Stimulated activated CD4-positive, alpha-beta T cell treated with anti-CD3 and anti-CD28 coated beads, Interleukin-1b, Interleukin-23, amount 100 ng/mL, for 48 hours (primary cell): ENCODE measurements around the gene GLIS1.
"Not testable (repeated sequence)": the region's sequence is repeated elsewhere in the genome, so short reads cannot be mapped to it uniquely, and the experiment has no call there.

Experiments
- DNase-seq: peaks from one replicate; pipeline ENCODE4 v3.0.0-alpha.2; 2020

Gene GLIS1

DNA sequence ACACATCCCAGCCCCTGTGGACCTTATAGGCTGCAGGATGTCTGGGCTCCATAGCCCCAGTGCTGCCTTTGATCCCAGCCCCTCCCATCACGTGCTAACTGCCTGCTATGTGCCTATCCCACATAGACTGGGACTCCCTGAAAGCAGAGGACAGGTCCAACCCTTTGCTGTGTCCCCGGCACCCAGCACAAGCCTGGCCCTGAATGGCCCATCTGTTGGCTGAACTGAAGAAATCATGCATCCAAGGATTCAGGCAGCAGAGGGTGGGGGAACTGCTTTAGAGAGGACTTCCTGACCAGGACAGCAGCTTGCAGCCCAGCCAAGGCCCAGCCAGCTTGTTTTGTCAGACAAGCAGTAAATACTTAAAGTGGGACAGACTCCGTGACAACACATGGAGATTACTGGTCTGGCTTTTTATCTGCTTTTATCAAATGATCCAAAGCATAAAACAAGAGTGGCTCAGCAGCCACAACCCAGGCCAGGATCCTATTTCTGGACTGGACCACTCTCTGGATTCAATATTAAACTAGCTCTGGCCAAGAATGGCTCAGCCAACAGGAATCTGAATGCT, 69.3 kb downstream of the GLIS1 start:
- no peak for DNase-seq

DNA sequence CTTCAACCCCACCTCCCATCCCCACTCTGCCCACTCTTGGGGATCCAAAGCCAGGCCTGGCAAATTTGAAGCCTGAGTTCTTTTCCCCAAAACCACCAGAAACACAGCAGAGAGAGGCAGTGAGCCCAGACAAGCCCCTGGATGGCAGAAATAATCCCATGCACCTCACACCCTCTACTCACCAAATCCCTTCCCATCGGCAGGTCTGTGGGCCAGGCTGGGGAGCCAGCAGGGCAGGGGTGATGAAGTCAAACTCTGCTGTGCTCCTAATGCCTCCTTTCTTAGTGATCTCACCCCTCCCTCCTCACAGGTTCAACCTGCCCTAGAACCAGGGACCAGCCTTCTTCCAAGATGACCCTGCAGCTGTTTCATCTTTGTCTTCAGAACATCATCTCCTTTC, 72.4 kb downstream of the GLIS1 start:
- no peak for DNase-seq

DNA sequence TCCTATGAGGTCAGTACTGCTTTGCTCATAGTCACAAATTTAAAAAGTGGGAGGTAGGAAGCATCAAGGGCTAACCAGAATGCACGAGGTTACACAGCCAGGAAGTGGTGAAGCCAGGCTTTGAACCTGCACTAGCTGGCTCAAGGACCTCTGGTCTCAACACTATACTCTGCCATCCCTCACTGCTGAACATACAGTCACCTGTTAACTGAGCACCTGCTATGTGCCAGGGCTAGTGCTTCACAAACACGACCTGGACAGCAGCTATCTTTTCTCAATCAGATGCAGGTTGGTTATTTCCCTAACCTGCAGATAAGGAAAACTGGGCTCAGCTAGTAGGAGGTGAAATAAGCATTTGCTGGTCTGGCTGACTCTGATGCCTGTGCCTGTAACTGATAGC, 73.0 kb downstream of the GLIS1 start:
- no peak for DNase-seq

DNA sequence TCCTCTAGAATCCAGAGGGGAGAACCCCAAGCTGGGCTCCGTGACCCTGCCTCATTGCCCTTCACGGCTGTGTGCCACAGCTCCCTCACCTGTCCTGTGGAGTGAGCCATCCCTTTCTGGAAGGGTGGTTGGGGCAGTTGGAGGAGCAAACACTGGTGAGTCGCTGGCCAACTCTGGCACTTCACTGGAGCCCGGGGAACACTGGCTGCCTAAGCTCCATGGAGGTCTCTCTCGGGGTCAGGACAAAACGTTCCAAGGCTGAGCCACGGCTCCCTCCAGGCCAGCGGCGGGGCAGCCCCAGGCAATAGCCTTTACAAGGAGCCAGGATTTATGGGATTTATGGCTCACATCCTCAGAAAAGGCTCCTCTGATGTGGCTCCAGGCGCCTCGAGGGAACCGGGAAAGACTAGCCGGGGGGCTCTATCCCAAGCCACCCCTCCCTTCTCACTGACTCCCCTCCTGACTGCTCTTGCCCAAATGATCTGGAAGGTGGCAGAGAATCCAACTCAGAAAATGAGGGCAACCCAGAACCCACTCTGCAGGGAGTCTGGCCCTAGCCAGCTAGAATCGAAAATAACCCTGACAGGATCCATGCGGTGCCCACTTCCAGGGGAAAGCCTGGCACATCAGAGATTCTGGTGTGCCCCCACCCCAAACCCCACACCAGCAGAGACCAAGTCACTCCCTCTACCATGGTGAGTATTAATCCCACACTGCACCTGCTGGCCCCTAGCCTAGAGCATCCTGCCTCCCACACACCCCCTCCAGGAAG, 75.2 kb downstream of the GLIS1 start:
- DNase-seq: no peak

DNA sequence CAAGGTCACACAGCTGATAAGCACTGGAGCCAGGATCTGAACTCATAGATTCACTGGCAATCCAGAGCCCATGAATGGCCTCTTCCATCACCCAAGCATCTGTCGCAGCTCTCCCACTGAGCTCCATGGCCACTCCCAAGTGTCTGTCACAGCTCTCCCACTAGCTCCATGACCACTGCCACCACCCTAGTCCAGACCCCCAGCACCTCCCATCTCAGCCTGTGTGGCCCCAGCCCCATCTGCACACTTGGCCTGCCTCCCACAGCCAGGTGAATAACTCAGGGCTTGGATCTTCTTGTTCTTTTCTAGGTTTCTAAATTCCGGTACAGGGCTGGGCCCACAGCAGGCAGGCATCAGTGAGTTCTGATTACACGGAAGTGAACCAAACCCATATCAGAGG, 76.0 kb downstream of the GLIS1 start:
- DNase-seq: no peak

DNA sequence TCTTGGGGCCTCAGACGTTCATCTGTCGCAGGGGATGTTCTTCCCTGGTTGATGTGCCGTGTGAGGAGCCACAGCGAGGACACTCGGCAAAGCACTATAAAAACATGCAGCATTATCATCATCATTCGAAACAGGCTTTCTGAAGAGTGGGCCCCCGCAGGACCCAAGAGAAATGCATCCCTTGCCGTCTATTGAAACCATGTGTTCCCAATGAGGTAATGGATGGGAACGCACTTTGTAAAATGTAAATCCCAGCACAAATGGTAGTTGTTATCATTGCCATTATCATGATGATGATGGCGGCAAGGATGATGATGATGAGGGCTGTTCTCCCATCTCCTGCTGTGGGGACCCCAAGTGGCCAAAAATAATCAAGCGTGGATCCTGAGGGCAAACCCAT, 76.8 kb downstream of the GLIS1 start:
- DNase-seq: no peak

DNA sequence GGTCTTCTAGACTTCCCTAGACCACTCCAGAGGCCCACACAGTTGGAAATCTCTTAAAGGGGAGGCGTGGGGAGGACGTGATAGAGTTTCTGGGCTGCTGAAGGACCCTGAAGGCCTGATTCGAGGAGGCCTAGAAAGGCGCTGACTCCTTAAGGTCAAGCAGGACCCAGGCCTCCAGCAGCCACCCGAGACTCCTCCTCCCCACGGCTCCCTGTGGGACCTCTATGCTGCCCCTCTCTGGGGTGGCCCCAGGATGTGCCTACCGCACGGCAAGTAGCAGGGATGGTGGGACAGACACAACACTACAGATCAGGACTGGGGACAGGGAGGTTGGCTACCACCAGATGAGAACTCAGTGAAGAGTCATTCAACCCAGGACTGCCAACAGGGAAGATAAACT, 77.5 kb downstream of the GLIS1 start:
- DNase-seq: no peak

DNA sequence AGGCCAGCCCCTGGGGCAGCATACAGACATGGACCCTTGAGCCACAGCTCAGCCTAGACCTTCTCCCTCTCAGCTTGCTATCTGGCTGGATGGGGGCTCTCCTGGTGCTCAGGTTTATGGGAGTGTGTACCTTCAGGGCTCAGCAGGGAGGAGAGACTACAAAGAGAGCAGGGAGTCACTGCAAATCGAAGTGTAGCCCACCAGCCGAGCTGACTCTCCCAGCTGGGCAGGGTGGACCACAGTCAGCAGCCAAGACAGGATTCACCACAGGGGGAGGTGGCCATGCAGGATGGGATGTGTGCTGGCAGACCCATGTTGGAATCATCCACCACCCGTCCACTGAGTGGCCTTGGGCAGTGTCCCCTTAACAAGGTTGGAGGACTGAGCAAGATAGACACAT, 78.3 kb downstream of the GLIS1 start:
- no peak for DNase-seq

DNA sequence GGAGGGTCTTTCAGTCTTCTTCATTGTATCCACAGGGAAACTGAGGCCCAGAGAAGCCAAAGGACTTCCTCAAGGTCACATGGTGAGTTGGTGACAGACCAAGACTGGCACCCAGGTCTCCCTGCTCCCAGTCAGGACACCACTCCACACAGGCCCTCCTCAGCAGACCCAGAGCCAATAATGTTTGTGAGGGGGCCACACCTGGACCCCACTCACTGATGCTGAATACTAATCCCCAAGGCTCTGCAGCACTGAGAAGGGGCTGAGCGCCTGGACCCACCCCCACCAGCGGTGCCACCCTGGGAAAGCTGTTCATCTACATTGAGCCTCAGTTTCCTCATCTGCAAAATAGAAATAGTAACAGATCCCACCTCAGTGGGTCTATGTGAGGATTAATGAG, 79.5 kb downstream of the GLIS1 start:
- no peak for DNase-seq

DNA sequence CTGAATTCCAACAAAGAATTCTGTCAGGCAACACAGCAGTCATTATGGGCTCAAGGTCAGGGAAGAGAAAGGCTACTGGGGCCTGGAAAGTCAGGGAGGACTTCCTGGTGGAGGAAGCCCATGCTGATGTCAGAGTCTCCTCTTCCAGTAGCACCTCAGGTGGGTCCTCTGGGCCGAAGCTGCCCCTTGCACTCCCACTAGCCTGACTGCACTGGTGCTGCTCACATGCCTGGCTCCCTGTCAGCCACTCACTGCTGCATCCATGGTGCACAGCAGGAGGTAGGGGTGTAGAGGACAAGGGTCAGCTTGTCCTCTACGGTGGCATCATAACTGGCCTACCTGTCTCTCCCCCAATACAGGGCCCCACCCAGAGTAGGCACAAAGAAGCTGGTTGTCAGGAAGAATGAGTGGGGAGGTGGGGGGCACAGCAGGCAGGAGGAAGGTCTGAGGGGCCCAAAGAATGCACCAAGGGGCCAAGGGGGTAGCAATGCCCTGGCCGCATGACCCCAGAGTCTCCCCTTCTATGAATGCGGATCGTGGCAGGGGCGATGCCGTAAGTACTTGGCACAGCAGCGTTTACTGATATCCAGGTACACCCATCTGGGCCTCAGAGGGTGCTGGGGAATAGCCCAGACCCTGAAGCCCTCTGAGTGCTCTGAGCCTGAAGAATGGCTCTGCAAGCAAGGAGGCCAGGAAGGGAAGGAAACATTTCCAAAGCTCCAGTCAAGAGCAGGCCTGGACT, 80.3 kb downstream of the GLIS1 start:
- no peak for DNase-seq

DNA sequence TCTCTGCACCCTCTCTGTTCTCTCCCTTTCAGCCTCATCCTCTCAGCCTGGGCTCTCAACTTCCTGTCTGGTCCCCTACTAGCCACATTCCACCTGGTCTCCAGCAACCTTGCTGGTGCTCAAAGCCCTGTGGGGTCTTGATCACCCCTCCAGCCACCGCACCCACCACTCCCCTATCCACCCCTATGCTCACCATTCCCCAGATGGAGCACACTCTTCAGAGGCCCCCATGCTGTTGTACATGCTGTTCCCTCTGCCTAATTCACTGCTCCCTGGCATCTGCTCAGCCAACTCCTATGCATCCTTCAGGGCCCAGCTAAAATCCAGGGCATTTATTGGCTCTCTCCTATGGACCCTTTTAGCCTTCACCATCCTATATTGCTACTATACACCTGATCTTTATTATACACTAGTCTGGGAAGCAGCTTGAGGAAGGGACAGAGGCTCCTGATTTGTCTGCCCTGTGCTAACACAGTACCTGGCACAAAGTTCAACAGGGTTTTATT, 81.0 kb downstream of the GLIS1 start:
- DNase-seq: no peak

DNA sequence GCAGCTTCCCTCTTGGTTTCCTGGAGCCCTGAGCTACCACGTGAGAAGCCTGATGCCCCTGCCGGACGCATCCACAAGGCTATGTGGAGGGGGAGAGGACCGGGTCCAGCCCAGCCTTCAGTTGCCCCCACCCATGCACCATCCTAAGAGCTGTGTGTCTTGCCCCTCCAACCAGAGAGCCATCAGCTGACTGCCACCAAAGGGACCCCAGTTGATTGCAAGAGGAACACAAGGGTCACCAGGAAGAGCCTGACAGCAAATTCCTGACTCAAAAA, 81.5 kb downstream of the GLIS1 start:
- DNase-seq: no peak

DNA sequence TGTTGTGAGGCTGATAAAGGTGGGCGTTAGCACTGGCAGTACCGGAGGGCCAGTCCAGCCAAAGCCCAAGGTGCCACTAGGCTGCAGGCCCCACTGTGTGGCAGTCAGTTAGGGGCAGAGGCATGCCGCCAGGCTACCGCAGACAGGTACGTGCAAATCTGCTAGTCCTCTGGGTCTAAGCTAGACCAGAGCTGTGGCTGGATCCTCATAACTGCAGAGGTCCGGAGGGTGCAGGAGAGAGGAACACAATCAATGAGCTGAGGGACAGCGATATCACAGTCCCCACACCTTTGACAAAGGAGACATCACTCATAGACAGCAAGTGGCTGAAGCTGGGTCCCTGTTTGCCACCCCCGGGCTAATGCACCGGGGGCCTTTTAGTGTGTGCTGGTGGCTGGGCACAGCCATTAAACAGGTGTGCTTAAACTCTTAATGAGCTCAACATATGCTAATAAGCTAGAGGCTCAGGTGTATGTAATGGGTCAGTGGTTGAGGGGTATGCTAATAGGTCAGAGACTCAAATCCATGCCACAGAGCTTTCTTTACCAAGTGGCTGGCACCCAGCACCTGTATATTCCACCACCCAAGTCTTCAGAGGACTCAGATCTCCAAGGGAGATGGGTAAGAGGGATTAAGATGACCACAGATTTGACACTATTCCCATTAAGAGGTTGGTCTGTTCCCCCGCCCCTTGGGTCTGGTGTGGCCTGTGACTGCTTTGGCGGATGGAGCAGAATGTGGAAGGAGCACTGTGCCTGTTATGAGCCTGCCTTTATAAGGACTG, 82.0 kb downstream of the GLIS1 start:
- DNase-seq: no peak

DNA sequence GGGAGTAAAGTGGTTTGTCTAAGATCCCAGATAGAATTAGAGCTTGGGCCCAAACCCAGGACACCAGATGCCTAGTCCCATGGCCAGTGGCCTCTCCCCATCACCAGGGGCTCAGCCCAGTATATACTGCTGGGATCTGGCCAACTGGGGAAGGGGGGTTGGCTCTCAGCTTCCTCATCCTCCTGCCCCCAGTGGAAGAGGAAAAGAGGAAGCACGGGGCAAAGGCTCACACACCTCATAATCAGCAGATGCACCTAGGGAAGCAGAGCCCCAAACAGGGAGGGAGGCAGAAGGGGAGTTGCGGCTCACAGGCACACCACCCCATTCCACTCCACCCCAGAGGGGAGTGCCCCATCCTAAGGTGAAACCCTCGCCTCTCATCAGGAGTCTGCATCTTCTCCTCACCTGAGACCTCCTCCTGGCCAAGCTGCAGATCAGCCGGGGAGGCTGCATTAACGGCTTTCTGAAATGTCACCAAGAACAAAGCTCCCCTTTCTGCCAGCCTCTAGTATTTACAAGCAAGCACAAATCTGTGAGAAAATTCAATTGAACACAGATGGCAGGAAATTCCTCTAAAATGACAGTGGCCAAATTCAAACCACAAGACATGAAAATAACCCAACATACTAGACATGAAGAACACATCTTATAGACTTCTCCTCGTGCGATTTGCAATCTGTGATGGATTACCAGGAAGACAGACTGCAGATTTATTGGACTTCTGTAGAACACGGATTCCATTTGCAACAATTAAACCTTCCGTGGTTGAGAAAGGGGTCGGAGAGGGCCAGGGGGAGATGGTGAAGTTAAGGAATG, 82.8 kb downstream of the GLIS1 start:
- DNase-seq: no peak

DNA sequence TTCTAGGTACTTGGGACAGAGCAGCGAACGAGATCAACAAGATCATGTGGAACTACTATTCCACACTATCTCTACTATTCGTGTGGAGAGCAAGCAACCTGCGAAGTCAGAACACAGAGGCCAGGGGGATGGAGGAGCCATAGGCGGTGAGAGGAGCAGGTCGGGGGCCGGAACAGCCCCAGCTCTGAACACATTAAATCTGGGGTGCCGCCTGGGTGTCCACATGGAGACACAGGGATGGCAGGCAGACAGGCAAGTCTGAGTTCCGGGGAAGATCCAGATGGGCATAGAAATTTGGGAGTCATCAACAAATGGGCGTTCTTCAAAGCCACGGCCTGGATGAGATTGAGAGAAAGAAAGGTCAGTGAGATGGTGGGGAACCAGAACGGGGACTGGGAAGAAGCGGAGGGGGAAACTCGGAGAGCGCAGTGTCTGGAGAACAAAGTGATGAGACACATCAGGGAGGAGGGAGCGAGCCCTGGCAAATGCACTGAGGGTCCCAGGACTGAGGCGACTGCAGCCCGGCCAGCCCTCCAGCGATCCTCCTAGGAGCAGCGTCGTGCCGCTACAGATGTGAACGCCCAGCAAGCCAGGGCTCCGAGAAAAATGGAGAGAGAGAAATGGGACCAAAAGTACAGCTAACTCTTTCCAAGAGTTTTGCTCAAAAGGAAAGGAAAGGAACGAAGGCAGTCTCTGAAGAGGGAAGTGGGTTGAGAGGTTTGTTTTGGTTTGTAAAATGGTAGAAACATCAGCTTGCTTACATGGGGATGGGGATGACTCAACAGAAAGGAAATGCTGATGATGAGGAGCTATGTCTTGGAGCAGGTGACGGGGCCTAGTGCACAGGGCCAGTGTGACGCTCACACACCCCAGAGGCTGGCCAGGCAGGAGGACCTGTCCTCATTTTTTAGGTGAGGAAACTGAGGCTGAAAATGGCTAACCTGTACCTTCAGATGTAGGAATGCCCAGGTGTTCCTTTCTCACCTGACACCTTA, 84.5 kb downstream of the GLIS1 start:
- no peak for DNase-seq

DNA sequence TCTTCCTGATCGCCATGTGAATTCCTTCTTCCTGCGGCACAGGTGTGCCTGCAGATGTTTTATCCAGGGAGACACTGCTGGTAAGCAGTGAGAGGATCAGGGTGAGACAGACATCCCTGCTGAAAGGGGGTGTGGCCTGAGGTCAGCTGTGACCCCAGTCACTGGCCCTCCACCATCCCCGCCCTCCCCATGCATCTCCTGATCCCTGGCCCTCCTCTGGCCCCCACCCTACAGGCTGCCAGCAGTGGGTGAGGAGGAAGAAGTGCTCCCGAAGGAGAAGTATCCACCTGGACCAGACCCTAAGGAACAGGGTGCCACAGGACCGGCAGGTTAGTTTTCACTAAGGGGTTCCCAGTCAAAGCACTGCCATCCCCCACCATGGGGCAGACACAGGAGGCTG, 85.3 kb downstream of the GLIS1 start:
- no peak for DNase-seq

DNA sequence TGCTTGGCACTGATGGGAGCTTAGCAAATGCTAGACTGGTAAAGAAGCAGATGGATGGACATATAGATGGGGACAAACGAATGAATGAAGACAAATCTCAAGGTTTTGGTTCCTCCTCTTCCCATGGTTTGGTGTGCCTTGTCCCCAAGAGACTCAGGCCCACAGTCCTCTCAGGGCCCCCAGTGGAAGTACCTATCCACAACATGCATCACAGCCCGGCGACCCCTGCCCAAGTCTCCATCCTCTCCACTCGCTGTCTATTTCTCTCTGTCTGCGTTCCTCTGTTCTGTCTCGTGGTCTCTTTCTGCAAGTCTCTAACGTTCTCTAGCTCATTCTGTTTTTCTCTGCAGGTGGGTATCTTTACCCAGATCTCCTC, 85.8 kb downstream of the GLIS1 start:
- DNase-seq: no peak

DNA sequence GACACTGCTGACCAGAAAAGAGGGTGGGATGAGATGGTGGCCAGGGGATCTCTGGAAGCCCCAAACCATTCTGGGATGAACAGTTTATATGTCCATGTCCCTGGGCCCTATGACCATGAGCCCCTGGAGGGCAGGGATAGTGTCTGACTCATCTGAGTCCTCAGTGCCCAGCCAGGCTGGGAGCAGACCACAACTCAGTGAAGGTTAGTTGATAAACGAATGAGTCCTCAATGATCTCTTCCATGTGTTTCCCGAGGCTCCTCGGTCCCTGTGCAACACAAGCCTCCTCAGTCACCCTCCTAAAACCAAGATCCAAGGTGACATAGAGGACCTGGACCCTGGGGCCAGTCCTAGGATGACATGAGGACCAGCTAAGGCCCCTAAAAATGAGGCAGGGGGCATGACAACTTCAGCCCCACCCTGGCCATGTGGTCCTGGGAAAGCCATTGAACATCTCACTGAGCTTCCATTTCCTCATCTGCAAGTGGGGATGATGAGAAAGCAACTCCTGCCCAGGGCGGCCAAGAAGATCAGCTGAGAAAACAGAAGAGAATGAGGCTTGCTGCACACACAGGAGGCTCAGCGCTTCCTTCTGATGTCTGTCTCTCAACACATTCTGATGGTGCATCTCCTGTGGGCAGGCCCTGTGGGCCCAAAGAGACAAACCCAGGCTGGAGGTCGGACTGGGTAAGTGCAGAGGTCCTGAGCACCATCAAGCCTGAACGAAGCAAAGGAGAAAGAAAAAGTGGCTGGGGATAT, 86.3 kb downstream of the GLIS1 start:
- DNase-seq: no peak

DNA sequence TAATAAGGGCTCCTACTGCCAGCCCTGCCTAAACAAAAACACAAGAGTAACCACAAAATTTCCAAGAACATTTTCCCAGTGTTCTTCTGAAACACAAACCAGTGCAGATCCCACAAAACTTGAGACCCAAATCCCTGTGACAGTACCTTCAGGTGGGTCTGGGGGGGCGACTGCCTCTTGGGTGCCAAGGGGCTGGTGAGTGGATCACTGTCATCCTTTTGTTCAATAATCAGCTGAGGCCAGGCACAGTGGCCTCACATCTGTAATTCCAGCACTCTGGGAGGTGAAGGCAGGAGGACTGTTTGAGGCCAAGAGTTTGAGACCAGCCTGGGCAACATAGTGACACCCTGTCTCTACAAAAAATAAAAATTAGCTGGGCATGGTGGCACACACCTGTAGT, 87.6 kb downstream of the GLIS1 start:
- DNase-seq: no peak

DNA sequence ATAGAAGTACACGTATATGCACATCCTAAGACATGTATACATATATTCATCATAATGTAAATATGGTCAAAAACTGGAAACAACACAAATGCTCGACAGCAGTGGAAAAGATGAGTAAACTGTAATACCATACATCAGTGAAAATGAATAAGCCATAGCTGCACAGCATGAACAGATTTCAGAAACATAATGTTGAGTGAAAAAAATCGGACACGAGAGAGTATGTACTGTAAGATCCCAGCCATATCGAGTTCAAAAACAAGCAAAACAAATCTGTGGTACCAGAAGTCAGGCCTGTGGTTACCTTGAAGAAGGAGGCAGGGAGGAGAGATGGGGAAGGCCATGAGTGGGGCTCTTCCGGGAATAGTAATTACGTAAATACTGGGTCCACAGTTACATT, 90.4 kb downstream of the GLIS1 start:
- DNase-seq: no peak

DNA sequence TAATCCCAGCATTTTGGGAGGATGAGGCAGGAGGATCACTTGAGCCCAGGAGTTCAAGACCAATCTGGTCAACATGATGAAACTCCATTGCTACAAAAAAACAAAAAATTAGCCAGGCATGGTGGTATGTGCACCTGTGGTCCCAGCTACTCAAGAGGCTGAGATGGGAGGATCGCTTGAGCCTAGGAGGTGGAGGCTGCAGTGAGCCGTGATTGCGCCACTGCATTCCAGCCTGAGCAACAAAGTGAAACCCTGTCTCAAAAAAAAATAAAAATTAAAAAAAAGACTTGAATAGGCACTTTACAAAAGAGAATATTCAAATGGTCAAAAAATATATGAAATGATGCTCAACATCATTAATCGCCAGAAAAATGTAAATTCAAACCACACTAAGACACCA, 91.0 kb downstream of the GLIS1 start:
- DNase-seq: not testable (repeated sequence)
